Measurements from ENCODE around the gene ABCD2. TPM values are rescaled to one million over a fixed set of nuclear protein-coding genes. Genes with fewer than 3 reads are reported as not detected.
A peak's percentile ranks its signal among the peaks of the same experiment; 100 is the strongest.

ABCD2 gene
- total RNA-seq, 1 experiment from 2014 or later: not detected

DNA sequence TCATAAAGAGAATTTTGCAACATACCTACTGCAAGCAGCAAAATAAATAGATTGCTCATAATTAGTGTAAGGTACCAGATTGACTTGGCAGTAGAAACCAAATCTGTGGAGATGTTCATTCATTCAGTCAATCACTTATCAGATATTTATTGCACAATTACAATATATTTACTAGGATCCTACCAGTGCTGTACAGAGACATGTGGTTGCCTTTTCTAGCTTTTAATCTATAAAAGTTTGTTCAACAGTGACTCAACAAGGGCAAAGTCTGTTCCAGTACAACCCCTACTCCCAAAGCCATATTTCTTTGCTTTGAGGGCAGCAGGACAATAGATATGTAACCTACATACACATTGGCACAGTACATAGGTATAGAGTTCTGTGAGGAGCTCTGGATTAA, 27.3 kb downstream of the ABCD2 start:
- no peak overlapping the region for H3K4me2 ChIP-seq (ENCODE audit: low read length)
- ChIA-PET POLR2A (ENCODE audit: unreplicated experiment) (no interaction called here), CTCF (no interaction called here)
- H3K27ac ChIP-seq (ENCODE audit: low read length): no peak overlapping the region
- H3K4me3 ChIP-seq (ENCODE audit: low read length): no peak overlapping the region
- H3K27me3 ChIP-seq (ENCODE audit: low read length): no peaks in the 10 kb centered on the region
- DNase-seq (peak; percentile 60), ATAC-seq (peak; percentile 73)
- H3K9ac ChIP-seq (ENCODE audit: low read length): no peak overlapping the region
- intact Hi-C loops (cut with micrococcal nuclease): loop anchor here (5.0 kb wide), 1 partner anchor 100 kb away; no protein-coding TSS in a partner anchor
- H3F3A ChIP-seq (ENCODE audit: low read length, unreplicated experiment): no peaks in the 10 kb centered on the region
- H3K36me3 ChIP-seq (ENCODE audit: low read depth, low read length): no peaks in the 10 kb centered on the region
- no peak for TF ChIP-seq EZH2phosphoT487 (IDR thresholded peaks at IDR 0.05; ENCODE audit: borderline replicate concordance, low read length)
- TF ChIP-seq EZH2 (IDR thresholded peaks at IDR 0.05; ENCODE audit: low read length, unreplicated experiment): no peak
- TF ChIP-seq, protein P1, sequence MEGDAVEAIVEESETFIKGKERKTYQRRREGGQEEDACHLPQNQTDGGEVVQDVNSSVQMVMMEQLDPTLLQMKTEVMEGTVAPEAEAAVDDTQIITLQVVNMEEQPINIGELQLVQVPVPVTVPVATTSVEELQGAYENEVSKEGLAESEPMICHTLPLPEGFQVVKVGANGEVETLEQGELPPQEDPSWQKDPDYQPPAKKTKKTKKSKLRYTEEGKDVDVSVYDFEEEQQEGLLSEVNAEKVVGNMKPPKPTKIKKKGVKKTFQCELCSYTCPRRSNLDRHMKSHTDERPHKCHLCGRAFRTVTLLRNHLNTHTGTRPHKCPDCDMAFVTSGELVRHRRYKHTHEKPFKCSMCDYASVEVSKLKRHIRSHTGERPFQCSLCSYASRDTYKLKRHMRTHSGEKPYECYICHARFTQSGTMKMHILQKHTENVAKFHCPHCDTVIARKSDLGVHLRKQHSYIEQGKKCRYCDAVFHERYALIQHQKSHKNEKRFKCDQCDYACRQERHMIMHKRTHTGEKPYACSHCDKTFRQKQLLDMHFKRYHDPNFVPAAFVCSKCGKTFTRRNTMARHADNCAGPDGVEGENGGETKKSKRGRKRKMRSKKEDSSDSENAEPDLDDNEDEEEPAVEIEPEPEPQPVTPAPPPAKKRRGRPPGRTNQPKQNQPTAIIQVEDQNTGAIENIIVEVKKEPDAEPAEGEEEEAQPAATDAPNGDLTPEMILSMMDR (conservative IDR thresholded peaks at IDR 0.05; ENCODE audit: low read depth, low read length): no peak
- no peaks in the 10 kb centered on the region for H3K79me2 ChIP-seq (ENCODE audit: low read length)
- no TSS peak for BruUV-seq (replicated peaks)
- H3K9me2 ChIP-seq (replicated peaks; ENCODE audit: low read length): no peaks in the 10 kb centered on the region
- H3K9me3 ChIP-seq (ENCODE audit: low read length): no peaks in the 10 kb centered on the region
- H3K4me1 ChIP-seq (ENCODE audit: insufficient read depth, low read length): peaks cover 12% of the 10 kb centered on the region
- H2AFZ ChIP-seq (ENCODE audit: low read length): no peak overlapping the region
- H4K20me1 ChIP-seq (ENCODE audit: low read length): no peaks in the 10 kb centered on the region

DNA sequence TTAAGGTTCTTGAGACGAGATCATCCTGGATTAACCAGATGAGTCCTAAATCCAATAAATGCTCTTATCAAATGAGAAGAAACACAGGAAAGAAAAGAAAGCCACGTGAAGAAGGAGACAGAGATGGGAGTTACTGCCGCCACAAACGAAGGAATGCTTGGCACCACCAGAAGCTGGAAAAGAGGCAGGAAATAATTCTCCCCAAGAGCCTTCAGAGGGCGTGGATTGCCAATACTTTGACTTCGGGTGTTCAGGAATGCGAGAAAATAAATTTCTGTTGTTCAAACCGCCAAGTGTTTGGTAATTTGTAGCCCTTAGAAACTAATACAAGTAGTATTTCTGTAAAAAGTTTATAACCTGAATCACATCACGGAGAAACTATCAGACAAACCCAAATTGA, 31.3 kb downstream of the ABCD2 start:
- DNase-seq: no peak
- no peaks in the 10 kb centered on the region for H3K27me3 ChIP-seq (ENCODE audit: low read length)
- no peaks in the 10 kb centered on the region for H3K9me3 ChIP-seq (ENCODE audit: low read length)
- H3K4me1 ChIP-seq (ENCODE audit: insufficient read depth, low read length): peaks cover 12% of the 10 kb centered on the region
- H4K20me1 ChIP-seq (ENCODE audit: low read length): no peaks in the 10 kb centered on the region
- ATAC-seq: no peak
- H3F3A ChIP-seq (ENCODE audit: low read length, unreplicated experiment): no peaks in the 10 kb centered on the region
- TF ChIP-seq, protein P1 (conservative IDR thresholded peaks at IDR 0.05; ENCODE audit: low read depth, low read length): no peak
- no peak for TF ChIP-seq EZH2phosphoT487 (IDR thresholded peaks at IDR 0.05; ENCODE audit: borderline replicate concordance, low read length)
- TF ChIP-seq EZH2 (IDR thresholded peaks at IDR 0.05; ENCODE audit: low read length, unreplicated experiment): no peak
- intact Hi-C loops (cut with micrococcal nuclease): loop anchor here (5.0 kb wide), 1 partner anchor 179 kb away; no protein-coding TSS in a partner anchor
- H3K27ac ChIP-seq (ENCODE audit: low read length): no peak overlapping the region
- no peak overlapping the region for H3K4me3 ChIP-seq (ENCODE audit: low read length)
- CTCF ChIA-PET: no interaction called here
- no peak overlapping the region for H3K9ac ChIP-seq (ENCODE audit: low read length)
- BruUV-seq (replicated peaks): no TSS peak
- H3K9me2 ChIP-seq (replicated peaks; ENCODE audit: low read length): no peaks in the 10 kb centered on the region
- no peaks in the 10 kb centered on the region for H3K79me2 ChIP-seq (ENCODE audit: low read length)
- H2AFZ ChIP-seq (ENCODE audit: low read length): peak overlapping the region; percentile 23
- no peak overlapping the region for H3K4me2 ChIP-seq (ENCODE audit: low read length)
- H3K36me3 ChIP-seq (ENCODE audit: low read depth, low read length): no peaks in the 10 kb centered on the region
- POLR2A ChIA-PET (ENCODE audit: unreplicated experiment): no interaction called here

DNA sequence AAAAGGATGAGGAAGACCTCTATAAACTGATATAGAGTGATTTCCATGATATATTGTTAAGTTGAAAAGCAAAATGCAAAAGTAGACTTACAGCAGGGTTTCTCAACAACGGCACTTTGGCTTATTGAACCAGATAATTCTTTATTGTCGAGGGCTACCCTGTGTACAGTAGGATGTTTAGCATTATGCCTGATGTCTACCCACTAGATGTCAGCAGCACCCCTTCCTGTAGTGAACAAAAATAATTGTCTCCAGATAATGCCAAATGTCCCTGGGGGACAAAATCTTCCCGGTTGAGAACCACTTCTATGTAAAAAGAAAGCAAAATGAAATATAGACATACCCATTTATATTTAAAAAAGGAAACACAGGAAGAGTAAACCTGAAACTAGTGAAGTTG, 32.4 kb downstream of the ABCD2 start:
- Histone ChIP-seq H3K36me3 (ENCODE audit: low read depth, low read length) (no peaks in the 10 kb centered on the region), H3K27ac (ENCODE audit: low read length) (no peak overlapping the region), H3K4me1 (ENCODE audit: insufficient read depth, low read length) (peaks cover 6% of the 10 kb centered on the region), H3K79me2 (ENCODE audit: low read length) (no peaks in the 10 kb centered on the region), H4K20me1 (ENCODE audit: low read length) (no peaks in the 10 kb centered on the region), H3K9me3 (ENCODE audit: low read length) (no peaks in the 10 kb centered on the region), H2AFZ (ENCODE audit: low read length) (no peak overlapping the region), H3K9me2 (replicated peaks; ENCODE audit: low read length) (no peaks in the 10 kb centered on the region), H3K4me3 (ENCODE audit: low read length) (no peak overlapping the region), H3K27me3 (ENCODE audit: low read length) (no peaks in the 10 kb centered on the region), H3K4me2 (ENCODE audit: low read length) (no peak overlapping the region), H3K9ac (ENCODE audit: low read length) (no peak overlapping the region), H3F3A (ENCODE audit: low read length, unreplicated experiment) (no peaks in the 10 kb centered on the region)
- intact Hi-C loops (cut with micrococcal nuclease): loop anchor here (5.0 kb wide), 1 partner anchor 180 kb away; no protein-coding TSS in a partner anchor
- CTCF ChIA-PET: interaction anchor here (0.6 kb wide), 1 partner anchor 33 kb away, joined by 4 read pairs; no protein-coding TSS in a partner anchor
- ATAC-seq (peak; percentile 63; the same call in 1 of the 2 replicates), DNase-seq (peak; percentile 45)
- BruUV-seq (replicated peaks): no TSS peak
- no peak for TF ChIP-seq EZH2phosphoT487 (IDR thresholded peaks at IDR 0.05; ENCODE audit: borderline replicate concordance, low read length)
- TF ChIP-seq, protein P1 (conservative IDR thresholded peaks at IDR 0.05; ENCODE audit: low read depth, low read length): peak; percentile 52; the same call in 1 of the 2 replicates
- POLR2A ChIA-PET (ENCODE audit: unreplicated experiment): no interaction called here
